GM12873 (cell line): Measurements from ENCODE around the gene HOXA9.

Experiments used
- TF ChIP-seq, protein P1 (sequence below): IDR thresholded peaks from 2 replicates; pipeline ENCODE4 v1.5.1; 2012; ENCODE audit warnings: low read depth, mild to moderate bottlenecking, moderate library complexity, low read length, control low read depth; ENCODE audit not compliant: insufficient read depth; ENCODE audit errors: missing control alignments

The HOXA9 gene

DNA sequence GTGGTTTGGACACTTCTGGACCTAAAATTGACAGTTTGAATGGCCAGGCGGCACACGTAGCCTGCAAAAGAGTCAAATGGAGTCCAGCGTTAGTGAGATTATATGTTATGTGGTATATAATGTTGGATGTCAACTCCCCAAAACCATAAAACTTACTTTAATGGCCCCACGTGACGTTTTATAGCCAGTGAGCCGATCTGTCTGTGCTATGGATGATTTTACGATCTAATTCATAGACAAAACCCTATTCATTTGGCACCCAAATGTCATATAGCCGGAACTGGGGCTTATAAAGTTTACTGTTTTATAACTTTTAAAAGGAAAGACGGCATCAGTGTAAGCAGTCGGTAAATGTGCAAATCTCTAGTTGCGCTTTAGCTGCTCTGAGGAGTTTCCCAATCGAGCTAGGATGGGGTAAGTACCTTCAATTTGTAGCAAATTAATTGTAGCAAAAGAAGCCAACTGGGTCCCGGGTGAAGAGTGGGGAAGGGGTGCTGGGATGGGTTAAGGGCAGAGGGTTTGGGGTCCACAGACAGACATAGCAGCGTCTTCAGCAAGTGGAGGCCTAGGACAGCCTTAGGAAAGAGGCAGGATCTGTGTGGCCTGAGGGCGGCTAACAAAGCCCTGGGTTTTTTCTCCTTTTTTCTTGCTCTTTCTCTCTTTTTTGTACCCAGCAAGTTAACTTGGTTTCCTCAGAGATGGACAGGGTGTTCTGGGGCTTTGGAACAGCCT lies 25.0 kb downstream of the HOXA9 start:
- TF ChIP-seq, protein P1, sequence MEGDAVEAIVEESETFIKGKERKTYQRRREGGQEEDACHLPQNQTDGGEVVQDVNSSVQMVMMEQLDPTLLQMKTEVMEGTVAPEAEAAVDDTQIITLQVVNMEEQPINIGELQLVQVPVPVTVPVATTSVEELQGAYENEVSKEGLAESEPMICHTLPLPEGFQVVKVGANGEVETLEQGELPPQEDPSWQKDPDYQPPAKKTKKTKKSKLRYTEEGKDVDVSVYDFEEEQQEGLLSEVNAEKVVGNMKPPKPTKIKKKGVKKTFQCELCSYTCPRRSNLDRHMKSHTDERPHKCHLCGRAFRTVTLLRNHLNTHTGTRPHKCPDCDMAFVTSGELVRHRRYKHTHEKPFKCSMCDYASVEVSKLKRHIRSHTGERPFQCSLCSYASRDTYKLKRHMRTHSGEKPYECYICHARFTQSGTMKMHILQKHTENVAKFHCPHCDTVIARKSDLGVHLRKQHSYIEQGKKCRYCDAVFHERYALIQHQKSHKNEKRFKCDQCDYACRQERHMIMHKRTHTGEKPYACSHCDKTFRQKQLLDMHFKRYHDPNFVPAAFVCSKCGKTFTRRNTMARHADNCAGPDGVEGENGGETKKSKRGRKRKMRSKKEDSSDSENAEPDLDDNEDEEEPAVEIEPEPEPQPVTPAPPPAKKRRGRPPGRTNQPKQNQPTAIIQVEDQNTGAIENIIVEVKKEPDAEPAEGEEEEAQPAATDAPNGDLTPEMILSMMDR = no peak

DNA sequence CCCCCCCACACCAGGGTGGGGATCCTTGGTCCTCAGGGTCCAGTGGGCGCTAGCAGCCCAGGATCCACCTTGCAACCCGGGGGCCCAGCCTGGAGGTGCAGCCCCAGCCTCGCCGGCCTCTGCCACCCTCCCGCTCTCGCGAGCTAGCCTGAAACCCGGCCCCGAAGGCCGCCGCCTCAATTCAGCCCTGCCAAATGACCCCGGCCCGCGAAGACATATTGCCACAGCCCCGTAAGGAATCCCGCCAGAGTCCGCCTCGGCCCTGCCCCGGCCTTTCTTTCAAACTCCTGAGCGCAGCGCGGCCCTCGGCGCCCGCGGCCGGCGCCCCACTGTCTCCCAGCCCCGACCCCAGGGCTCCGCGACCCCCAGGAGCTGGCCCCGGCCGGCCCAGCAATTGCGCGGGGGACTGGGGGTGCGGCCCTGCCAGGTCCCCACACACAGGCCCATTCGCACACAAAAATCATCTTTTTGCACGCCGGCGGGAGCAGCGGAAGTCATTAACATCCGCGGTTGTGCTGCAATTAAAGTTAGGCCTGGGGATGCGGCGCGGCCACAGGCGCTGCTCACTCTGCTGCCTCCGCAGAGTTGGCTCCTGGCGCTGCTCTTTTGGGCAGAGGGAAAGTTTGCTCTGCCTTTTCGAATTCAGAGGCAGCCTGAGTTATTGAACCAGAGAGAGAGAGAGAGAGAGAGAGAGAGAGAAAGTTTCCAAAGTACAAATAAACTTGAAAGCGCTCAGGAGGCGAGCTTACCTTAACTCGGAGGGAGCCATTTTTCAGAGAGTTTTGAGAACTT lies 25.8 kb downstream of the HOXA9 start:
- TF ChIP-seq, protein P1 = no peak

DNA sequence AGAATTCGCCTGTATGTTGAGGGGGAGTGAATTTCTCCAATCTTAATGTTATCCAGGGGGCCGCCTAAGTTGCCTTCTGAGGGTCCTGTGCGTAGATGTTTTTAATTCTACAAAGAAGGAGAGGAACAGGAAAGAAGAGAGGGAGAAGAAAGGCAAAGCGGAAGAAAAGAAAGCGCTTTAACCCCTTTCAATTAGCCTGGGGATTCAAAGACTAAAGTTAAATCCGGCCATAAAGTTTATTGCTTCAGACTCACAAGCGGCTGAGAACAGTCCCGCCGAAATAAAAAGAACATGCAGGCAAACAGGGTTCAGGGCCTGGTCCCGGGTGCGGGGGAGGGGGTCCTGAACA lies 26.4 kb downstream of the HOXA9 start:
- TF ChIP-seq, protein P1 = no peak

DNA sequence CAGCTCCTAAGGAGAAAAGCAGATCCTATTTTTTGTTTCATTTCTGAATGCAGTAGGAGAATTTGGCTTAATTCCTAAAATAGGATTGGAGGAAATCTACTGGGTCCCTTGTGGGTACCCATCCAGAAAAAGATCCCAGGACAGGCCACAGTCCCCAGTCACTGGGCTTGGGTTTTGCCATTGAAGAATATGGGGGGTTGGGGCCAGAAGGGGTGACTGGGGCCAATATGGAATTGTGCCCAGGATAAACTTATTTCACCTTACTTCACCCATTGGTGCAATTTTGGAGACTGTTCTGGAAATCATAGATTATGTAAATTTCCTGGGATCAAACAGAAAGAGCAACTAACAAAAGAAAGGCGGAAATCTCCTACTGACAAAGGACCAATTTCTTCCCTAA lies 26.9 kb downstream of the HOXA9 start:
- TF ChIP-seq, protein P1 = no peak

DNA sequence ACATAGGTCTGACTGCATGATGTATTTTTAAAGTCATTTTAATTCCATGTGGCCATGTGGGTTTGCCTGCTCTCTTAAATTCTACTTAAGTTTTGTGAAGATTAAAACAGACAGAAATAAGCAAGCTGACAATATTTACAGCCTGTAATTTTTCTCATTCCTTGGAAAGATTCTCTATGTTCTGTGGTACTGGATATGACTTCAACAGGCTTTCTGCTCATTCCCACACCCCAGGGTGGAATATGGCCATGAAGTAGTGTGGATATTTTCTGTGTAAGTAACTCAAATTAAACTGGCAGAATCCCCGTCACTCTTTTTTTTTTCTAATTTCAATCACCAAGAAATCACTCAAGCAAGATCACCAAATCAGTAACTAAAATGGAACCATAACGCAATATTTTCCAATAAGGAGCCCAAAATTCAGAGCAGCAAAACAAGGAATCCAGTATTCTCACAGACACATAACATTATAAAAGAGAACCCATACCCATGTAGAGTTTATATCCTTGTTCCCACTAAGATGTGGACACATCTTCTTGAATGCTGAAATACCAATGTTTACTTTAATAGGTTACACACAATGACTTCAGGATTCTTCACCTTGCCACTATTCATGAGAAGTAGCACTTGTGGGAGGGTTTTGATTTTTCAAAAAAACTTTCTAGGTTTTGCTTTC lies 27.6 kb downstream of the HOXA9 start:
- TF ChIP-seq, protein P1 = no peak

DNA sequence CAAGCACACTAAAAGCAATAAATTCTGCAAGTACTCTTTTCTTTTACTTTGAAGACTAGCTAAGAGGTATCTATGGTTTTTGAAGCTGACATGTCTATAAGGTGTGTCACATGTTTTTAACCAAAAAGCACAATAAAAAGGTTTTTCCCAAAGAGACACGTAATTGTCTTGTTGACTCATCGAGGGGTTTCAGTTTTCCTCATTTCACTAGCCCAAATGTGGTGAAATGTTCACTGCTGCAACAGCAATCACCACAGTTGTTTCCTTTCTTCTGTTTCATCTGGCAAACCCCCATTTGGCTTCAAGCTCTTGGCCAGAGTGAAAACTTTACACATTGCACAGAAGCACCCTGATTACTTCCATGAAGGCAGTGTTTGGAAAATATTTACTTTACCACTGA lies 30.9 kb downstream of the HOXA9 start:
- TF ChIP-seq, protein P1 = no peak

DNA sequence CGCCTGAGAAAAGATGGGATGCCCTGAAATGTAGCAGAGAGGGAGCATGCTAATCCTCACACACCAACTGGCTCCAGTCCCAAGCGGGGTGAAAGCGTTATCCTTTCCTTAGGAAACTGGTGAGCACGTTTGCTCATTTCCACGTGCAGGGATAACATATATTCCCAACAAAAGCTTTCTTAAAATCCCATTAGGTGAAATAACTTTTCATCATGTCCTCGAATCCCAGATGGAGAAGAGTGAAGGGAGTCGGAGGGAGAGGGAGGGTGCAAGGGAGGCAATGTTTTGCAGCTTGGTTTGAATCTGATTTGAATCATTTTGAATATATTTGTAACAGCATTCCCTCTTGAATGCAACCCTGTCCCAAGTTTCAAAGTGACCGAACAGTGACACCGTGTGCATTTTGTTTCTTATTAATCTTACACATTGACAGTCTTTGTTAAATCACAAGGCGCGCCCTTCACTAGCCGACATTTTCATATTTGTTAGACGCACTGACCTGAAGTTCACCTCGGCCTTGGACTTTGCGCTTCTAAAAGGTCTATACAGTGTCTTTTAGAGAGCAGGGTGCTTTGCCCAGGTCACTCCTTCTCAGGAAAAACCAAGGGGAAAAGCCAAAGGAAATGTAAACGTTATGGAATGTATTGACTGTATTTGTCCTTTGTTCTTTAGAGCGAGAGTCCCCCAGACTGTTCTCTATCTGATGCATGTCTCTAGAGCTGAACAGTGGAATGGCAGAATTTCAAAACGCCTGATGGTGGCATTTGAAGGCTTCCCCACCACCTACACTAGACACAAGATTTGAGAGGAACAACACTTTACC lies 31.7 kb downstream of the HOXA9 start:
- TF ChIP-seq, protein P1 = no peak
